K562 (cell line): ENCODE data around the gene LRP2. TPM values are rescaled to one million over a fixed set of nuclear protein-coding genes. Genes with fewer than 3 reads are reported as not detected.
A peak's percentile ranks its signal among the peaks of the same experiment; 100 is the strongest.

Experiments used
- ATAC-seq: fragments of 200-7000 bp; cut with Tn5 transposase; 3 replicates; pipeline ENCODE4 v1.9.1; 2020; ENCODE audit warnings: moderate library complexity
- BruUV-seq: library from RNA; stranded (reverse); fragments of 400-500 nt; replicated peaks from 2 replicates; lab custom pipeline; 2021; lab: Mats Ljungman, UMichigan
- CTCF ChIA-PET: fragments of 300-600 bp; formaldehyde crosslinking; extraction: SDS; loops from one replicate; lab custom pipeline; 2021; ENCODE audit warnings: low intra/inter-chr PET ratio; lab: Yijun Ruan, JAX
- POLR2A ChIA-PET: fragments of 300-600, 350-650 bp; sonication (Branson Sonifier 250); formaldehyde crosslinking; extraction: SDS; loops from one replicate; lab custom pipeline; 2021; ENCODE audit warnings: antibody characterized with exemption, inconsistent platforms; lab: Yijun Ruan, JAX
- DNase-seq, 4 experiments: peaks; one replicate each; pipeline versions ENCODE4 v3.0.0 to v3.0.0-alpha.2; 2011 to 2018; ENCODE audit warnings: low spot score in 3 of 4, mixed read lengths in 3 of 4; ENCODE audit errors: extremely low read depth in 1 of 4
- FAIRE-seq: peaks from 2 replicates; lab custom pipeline; 2011; peaks lifted over from hg19 to GRCh38; lab: Jason Lieb, UNC
- H2AFZ ChIP-seq: 2 replicates; pipeline ENCODE4 v1.6.0; 2011; ENCODE audit warnings: low read depth, low read length, control low read depth, inconsistent platforms
- H3K27ac ChIP-seq: fragments of 200-600 bp; 3 replicates; pipeline ENCODE4 v1.8.0; 2011; ENCODE audit warnings: low read depth, mild to moderate bottlenecking, control low read depth, inconsistent platforms, low read length, moderate library complexity, mixed read lengths; ENCODE audit errors: extremely low read depth
- H3K27me3 ChIP-seq, 2 experiments: fragments of 300-600 bp in 1 of 2; 2 replicates in 1 of 2; 3 replicates in 1 of 2; pipeline versions ENCODE4 v1.6.0 to v1.8.0; 2011; ENCODE audit warnings: inconsistent platforms in 2 of 2, low read length in 2 of 2, mild to moderate bottlenecking in 1 of 2, mixed read lengths in 1 of 2, moderate library complexity in 1 of 2; ENCODE audit not compliant: control insufficient read depth in 2 of 2, insufficient read depth in 2 of 2
- H3K36me3 ChIP-seq: fragments of 300-600 bp; 3 replicates; pipeline ENCODE4 v1.8.0; 2011; ENCODE audit warnings: mild to moderate bottlenecking, low read length, inconsistent platforms; ENCODE audit not compliant: control insufficient read depth, insufficient read depth
- H3K4me1 ChIP-seq, 2 experiments: fragments of 200-600 bp in 1 of 2; replicated peaks in 1 of 2; 2 replicates in 1 of 2; 3 replicates in 1 of 2; pipeline versions ENCODE4 v1.5.1 to v1.8.0; 2011; ENCODE audit warnings: inconsistent platforms in 2 of 2, low read length in 2 of 2, mild to moderate bottlenecking in 1 of 2, mixed read lengths in 1 of 2, moderate library complexity in 1 of 2; ENCODE audit not compliant: control insufficient read depth in 2 of 2, insufficient read depth in 2 of 2
- H3K4me2 ChIP-seq: 2 replicates; pipeline ENCODE4 v1.6.1; 2011; ENCODE audit warnings: low read length, control low read depth, inconsistent platforms, mixed read lengths; ENCODE audit not compliant: insufficient read depth
- H3K4me3 ChIP-seq: fragments of 200-600 bp; sonication (generic), shearing (Covaris generic); 2 replicates; pipeline ENCODE4 v1.5.1; 2016; ENCODE audit warnings: control low read depth, inconsistent platforms
- H3K79me2 ChIP-seq: fragments of 200-600 bp; 3 replicates; pipeline ENCODE4 v1.8.0; 2011; ENCODE audit warnings: low read length, inconsistent platforms; ENCODE audit not compliant: control insufficient read depth, insufficient read depth
- H3K9ac ChIP-seq, 2 experiments: 2 replicates each; pipeline versions ENCODE4 v1.6.0 to v1.6.1; 2011; ENCODE audit warnings: low read depth in 2 of 2, low read length in 2 of 2, control low read depth in 1 of 2, inconsistent platforms in 1 of 2, mild to moderate bottlenecking in 1 of 2, mixed read lengths in 1 of 2; ENCODE audit not compliant: insufficient read depth in 1 of 2
- H3K9me1 ChIP-seq: one replicate; pipeline ENCODE4 v1.6.0; 2011; ENCODE audit warnings: inconsistent platforms, mild to moderate bottlenecking, low read length, moderate library complexity; ENCODE audit not compliant: control insufficient read depth, insufficient read depth
- H3K9me3 ChIP-seq: replicated peaks from 2 replicates; pipeline ENCODE4 v1.5.1; 2011; ENCODE audit warnings: low read depth, low read length, inconsistent platforms; ENCODE audit not compliant: control insufficient read depth, insufficient read depth
- H4K20me1 ChIP-seq: replicated peaks from 2 replicates; pipeline ENCODE4 v1.6.1; 2011; ENCODE audit warnings: low read length, inconsistent platforms, mixed read lengths; ENCODE audit not compliant: control insufficient read depth, insufficient read depth
- CHCHD3 ChIP-seq: fragments of 250-450 bp; sonication (Bioruptor Pico); IDR thresholded peaks from 2 replicates; pipeline ENCODE4 v2.1.2; 2022; ENCODE audit warnings: mild to moderate bottlenecking
- RAD21 ChIP-seq, 2 experiments: fragments of 250-450 bp in 1 of 2; fragments of 450-650 bp in 1 of 2; sonication (Bioruptor Pico) in 1 of 2; formaldehyde crosslinking in 1 of 2; IDR thresholded peaks in 1 of 2; conservative IDR thresholded peaks in 1 of 2; 2 replicates each; pipeline versions ENCODE4 v1.4.0 to v1.8.0; 2020 to 2022; ENCODE audit warnings: mild to moderate bottlenecking in 2 of 2, moderate library complexity in 1 of 2
- RFX1 ChIP-seq: fragments of 450-650 bp; IDR thresholded peaks from 2 replicates; pipeline ENCODE4 v1.6.1; 2016; ENCODE audit warnings: mild to moderate bottlenecking, moderate library complexity
- U2AF1 ChIP-seq: fragments of 200-400 bp; formaldehyde crosslinking; optimal IDR thresholded peaks from 2 replicates; pipeline ENCODE3; 2017; ENCODE audit warnings: mild to moderate bottlenecking, low read depth, low read length, moderate library complexity
- WGBS: fragments of 100-300 bp; shearing (Covaris generic); methylation state at CpG from one replicate; pipeline ENCODE4 v1.1.6; 2016; ENCODE audit warnings: low coverage, mixed read lengths; ENCODE audit not compliant: insufficient coverage; ENCODE audit errors: missing lambda C conversion rate; 5-methylcytosine and 5-hydroxymethylcytosine counted together
- in situ Hi-C: fragments of 300-500 bp; cut with MboI; formaldehyde crosslinking; loops from 4 replicates; pipeline ENCODE4 v1.15.0; 2018; ENCODE audit warnings: inconsistent platforms, mixed read lengths
- intact Hi-C: fragments of 100-400 bp; cut with micrococcal nuclease; formaldehyde crosslinking; loops from 2 replicates; pipeline ENCODE4 v1.14.2; 2022
- polyA plus RNA-seq, 8 experiments: library from polyadenylated mRNA; depleted of rRNA in 4 of 8; stranded (reverse) in 5 of 8; unstranded in 3 of 8; fragments of >200 nt; fragmentation: Nextera tagmentation in 2 of 8; fragmentation: Illumina TruSeq in 1 of 8; extraction: Ambion mirVana in 2 of 8; extraction: Trizol in 1 of 8; gene quantifications; 2 replicates each; pipeline versions ENCODE4 v1.2.1 to v1.2.3, GENCODE V29; 2011 to 2014; ENCODE audit warnings: inconsistent platforms in 1 of 8, missing spikeins in 1 of 8
- total RNA-seq, 7 experiments: library from RNA; depleted of rRNA in 6 of 7; stranded (reverse); fragments of >200 nt in 6 of 7; fragmentation: Illumina TruSeq in 2 of 7; extraction: Trizol in 2 of 7; gene quantifications; 2 replicates each; pipeline versions ENCODE4 v1.2.1 to v1.2.3, GENCODE V29; 2011 to 2021; ENCODE audit warnings: low replicate concordance in 1 of 7
- TF ChIP-seq, protein P1 (sequence below), 3 experiments: IDR thresholded peaks in 2 of 3; conservative IDR thresholded peaks in 1 of 3; 2 replicates each; pipeline ENCODE4 v1.5.1; 2011 to 2012; ENCODE audit warnings: low read length in 3 of 3, mild to moderate bottlenecking in 3 of 3, control low read depth in 2 of 3, improper control_type of control experiment in 1 of 3, inconsistent platforms in 1 of 3, low read depth in 1 of 3, mixed read lengths in 1 of 3, moderate library complexity in 1 of 3; ENCODE audit not compliant: insufficient read depth in 2 of 3

The LRP2 gene
- total and polyA plus RNA-seq, 9 of the 15 experiments (the other 6 are each of a cell fraction or from before 2014, with no cell fraction given), result 0.04 to 0.18 (median 0.11) TPM; not detected in 1

GRCh38 chr2:169225233-169225750 lies 137.0 kb downstream of the LRP2 start:
- FAIRE-seq, result no peak

More at GRCh38 chr2:169225233-169225750, 137.0 kb downstream of the LRP2 start:
- no peak overlapping the region; the same call in 1 of the 2 replicates for H2AFZ ChIP-seq
- no peaks in the 10 kb centered on the region for H3K9me1 ChIP-seq
- ChIA-PET POLR2A (no interaction called here), CTCF (interaction anchor here (1.4 to 1.6 kb wide), 2 partner anchors 116 to 703 kb away, joined by 3 to 5 read pairs; no protein-coding TSS in a partner anchor)
- no peaks in the 10 kb centered on the region for H3K79me2 ChIP-seq
- DNase-seq (no peak), ATAC-seq (peak; percentile 68)
- no peaks in the 10 kb centered on the region for H3K9me3 ChIP-seq
- peaks cover 3 to 4% of the 10 kb centered on the region in 2 experiments; a peak in 3 of 5 replicates for H3K27me3 ChIP-seq
- no peak overlapping the region for H3K27ac ChIP-seq
- no peak overlapping the region for H3K4me2 ChIP-seq
- BruUV-seq, result no TSS peak
- H3K4me3 ChIP-seq, result no peak overlapping the region
- H4K20me1 ChIP-seq, result no peaks in the 10 kb centered on the region
- H3K36me3 ChIP-seq, result no peaks in the 10 kb centered on the region
- peaks cover 0 to 2% of the 10 kb centered on the region in 2 experiments; a peak in 1 of 5 replicates for H3K4me1 ChIP-seq
- TF ChIP-seq, protein P1, sequence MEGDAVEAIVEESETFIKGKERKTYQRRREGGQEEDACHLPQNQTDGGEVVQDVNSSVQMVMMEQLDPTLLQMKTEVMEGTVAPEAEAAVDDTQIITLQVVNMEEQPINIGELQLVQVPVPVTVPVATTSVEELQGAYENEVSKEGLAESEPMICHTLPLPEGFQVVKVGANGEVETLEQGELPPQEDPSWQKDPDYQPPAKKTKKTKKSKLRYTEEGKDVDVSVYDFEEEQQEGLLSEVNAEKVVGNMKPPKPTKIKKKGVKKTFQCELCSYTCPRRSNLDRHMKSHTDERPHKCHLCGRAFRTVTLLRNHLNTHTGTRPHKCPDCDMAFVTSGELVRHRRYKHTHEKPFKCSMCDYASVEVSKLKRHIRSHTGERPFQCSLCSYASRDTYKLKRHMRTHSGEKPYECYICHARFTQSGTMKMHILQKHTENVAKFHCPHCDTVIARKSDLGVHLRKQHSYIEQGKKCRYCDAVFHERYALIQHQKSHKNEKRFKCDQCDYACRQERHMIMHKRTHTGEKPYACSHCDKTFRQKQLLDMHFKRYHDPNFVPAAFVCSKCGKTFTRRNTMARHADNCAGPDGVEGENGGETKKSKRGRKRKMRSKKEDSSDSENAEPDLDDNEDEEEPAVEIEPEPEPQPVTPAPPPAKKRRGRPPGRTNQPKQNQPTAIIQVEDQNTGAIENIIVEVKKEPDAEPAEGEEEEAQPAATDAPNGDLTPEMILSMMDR (IDR thresholded peaks at IDR 0.05 in 2 of 3, conservative IDR thresholded peaks at IDR 0.05 in 1 of 3; ENCODE audit: insufficient read depth in 2 of 3, low read depth in 1 of 3, low read length in 3 of 3), result peak in 1 of 3 experiments; percentile 15; a peak in 1 of 6 replicates
- no peak for TF ChIP-seq CHCHD3
- no peak for TF ChIP-seq U2AF1
- peak; percentile 27 to 59; a peak in 3 of 4 replicates for TF ChIP-seq RAD21 (CRISPR knock-in tag; conservative IDR thresholded peaks at IDR 0.05 in 1 of 2, IDR thresholded peaks at IDR 0.05 in 1 of 2)
- TF ChIP-seq RFX1, result no peak
- H3K9ac ChIP-seq, result no peak overlapping the region
- intact Hi-C loops (loop anchor here (10.0 kb wide), 1 partner anchor 170 kb away; no protein-coding TSS in a partner anchor), in situ Hi-C loops (loop anchor here (10.0 kb wide), 1 partner anchor 880 kb away; no protein-coding TSS in a partner anchor)
- WGBS, result 3% methylated on average over 2 of the region's 2 CpGs
